HepG2 (cell line): ENCODE results near the gene CIT. TPM values are rescaled to one million over a fixed set of nuclear protein-coding genes. Genes with fewer than 3 reads are reported as not detected.

Experiments
- ATAC-seq: fragments of 200-7000 bp; cut with Tn5 transposase; 3 replicates; pipeline ENCODE4 v1.9.1; 2020; ENCODE audit warnings: mild to moderate bottlenecking, moderate library complexity
- BruUV-seq: library from RNA; stranded (reverse); fragments of 400-500 nt; replicated peaks from 2 replicates; lab custom pipeline; 2021; lab: Mats Ljungman, UMichigan
- CTCF ChIA-PET: fragments of 300-600 bp; formaldehyde crosslinking; extraction: SDS; loops from one replicate; lab custom pipeline; 2021; ENCODE audit warnings: low total read pairs, inconsistent platforms, low intra/inter-chr PET ratio; lab: Yijun Ruan, JAX
- POLR2A ChIA-PET: fragments of 350-600 bp; sonication (Branson Sonifier 250); formaldehyde crosslinking; loops from one replicate; lab custom pipeline; 2020; ENCODE audit warnings: antibody characterized with exemption, inconsistent platforms; lab: Yijun Ruan, JAX
- DNase-seq: peaks from one replicate; pipeline ENCODE4 v3.0.0-alpha.2; 2015; ENCODE audit warnings: low spot score
- FAIRE-seq: peaks from 3 replicates; lab custom pipeline; 2011; peaks lifted over from hg19 to GRCh38; lab: Jason Lieb, UNC
- H2AFZ ChIP-seq: one replicate; pipeline ENCODE4 v1.6.1; 2011; ENCODE audit warnings: low read length, inconsistent platforms
- H3K27ac ChIP-seq: fragments of 300-600 bp; 3 replicates; pipeline ENCODE4 v1.8.0; 2011; ENCODE audit warnings: mixed run types, mild to moderate bottlenecking, mixed read lengths, low read length, inconsistent platforms; ENCODE audit not compliant: insufficient read depth; ENCODE audit errors: extremely low read length
- H3K27me3 ChIP-seq, 2 experiments: fragments of 200-600 bp in 1 of 2; 2 replicates in 1 of 2; 3 replicates in 1 of 2; pipeline versions ENCODE4 v1.6.0 to v1.8.0; 2011; ENCODE audit warnings: low read length in 2 of 2, mild to moderate bottlenecking in 2 of 2, moderate library complexity in 2 of 2, inconsistent platforms in 1 of 2; ENCODE audit not compliant: insufficient read depth in 2 of 2, control insufficient read depth in 1 of 2
- H3K36me3 ChIP-seq, 2 experiments: fragments of 200-600 bp in 1 of 2; replicated peaks in 1 of 2; 2 replicates in 1 of 2; 3 replicates in 1 of 2; pipeline versions ENCODE4 v1.5.1 to v1.8.0; 2011; ENCODE audit warnings: low read length in 2 of 2, inconsistent platforms in 1 of 2; ENCODE audit not compliant: insufficient read depth in 2 of 2, control insufficient read depth in 1 of 2
- H3K4me1 ChIP-seq: 2 replicates; pipeline ENCODE4 v1.5.1; 2012; ENCODE audit warnings: low read length, inconsistent platforms; ENCODE audit not compliant: insufficient read depth
- H3K4me2 ChIP-seq: 2 replicates; pipeline ENCODE4 v1.6.0; 2011; ENCODE audit warnings: low read depth, low read length, inconsistent platforms
- H3K4me3 ChIP-seq, 3 experiments: fragments of 200-600 bp in 1 of 3; sonication (generic), shearing (Covaris generic) in 1 of 3; replicated peaks in 1 of 3; 2 replicates each; pipeline ENCODE4 v1.5.1; 2011 to 2016; ENCODE audit warnings: low read length in 3 of 3, inconsistent platforms in 2 of 3, low read depth in 2 of 3, mild to moderate bottlenecking in 2 of 3, control low read depth in 1 of 3, mixed read lengths in 1 of 3; ENCODE audit not compliant: insufficient read depth in 1 of 3
- H3K79me2 ChIP-seq: one replicate; pipeline ENCODE4 v1.6.1; 2011; ENCODE audit warnings: low read length, inconsistent platforms; ENCODE audit not compliant: insufficient read depth
- H3K9ac ChIP-seq: 2 replicates; pipeline ENCODE4 v1.6.0; 2011; ENCODE audit warnings: mild to moderate bottlenecking, low read depth, low read length, inconsistent platforms; ENCODE audit not compliant: insufficient read depth
- H3K9me3 ChIP-seq: 2 replicates; pipeline ENCODE4 v1.5.1; 2012; ENCODE audit warnings: mild to moderate bottlenecking, low read length
- H4K20me1 ChIP-seq: 2 replicates; pipeline ENCODE4 v1.6.0; 2011; ENCODE audit warnings: inconsistent platforms, mild to moderate bottlenecking, low read length, moderate library complexity; ENCODE audit not compliant: insufficient read depth
- ARID2 ChIP-seq: sonication (generic); formaldehyde crosslinking; IDR thresholded peaks from 2 replicates; pipeline ENCODE4 v1.8.1; 2022; ENCODE audit warnings: mild to moderate bottlenecking, missing genetic modification reagents, borderline replicate concordance
- BRCA1 ChIP-seq: sonication (generic); formaldehyde crosslinking; IDR thresholded peaks from 2 replicates; pipeline ENCODE4 v1.4.0; 2020; ENCODE audit warnings: missing genetic modification reagents
- FIP1L1 ChIP-seq: fragments of 200-400 bp; formaldehyde crosslinking; IDR thresholded peaks from 2 replicates; pipeline ENCODE4 v1.6.1; 2018; ENCODE audit warnings: low read depth, mild to moderate bottlenecking, low read length, moderate library complexity, borderline replicate concordance; ENCODE audit not compliant: insufficient read depth
- HOMEZ ChIP-seq: IDR thresholded peaks from 2 replicates; pipeline ENCODE4 v1.6.1; 2016; ENCODE audit warnings: low read depth
- ISX ChIP-seq: sonication (generic); formaldehyde crosslinking; conservative IDR thresholded peaks from 2 replicates; pipeline ENCODE4 v1.5.0; 2020; ENCODE audit warnings: missing genetic modification reagents
- KMT2A ChIP-seq: sonication (generic); formaldehyde crosslinking; IDR thresholded peaks from 2 replicates; pipeline ENCODE4 v1.4.0; 2020; ENCODE audit warnings: missing genetic modification reagents
- NCOA5 ChIP-seq: sonication (generic); formaldehyde crosslinking; IDR thresholded peaks from 2 replicates; pipeline ENCODE4 v1.4.0; 2020; ENCODE audit warnings: missing genetic modification reagents
- PRDM15 ChIP-seq: sonication (generic); formaldehyde crosslinking; IDR thresholded peaks from 2 replicates; pipeline ENCODE4 v1.4.0; 2020; ENCODE audit warnings: missing genetic modification reagents
- RARG ChIP-seq: sonication (generic); formaldehyde crosslinking; IDR thresholded peaks from 2 replicates; pipeline ENCODE4 v1.4.0; 2020; ENCODE audit warnings: low read depth, mild to moderate bottlenecking, missing genetic modification reagents
- SMYD3 ChIP-seq: sonication (generic); formaldehyde crosslinking; IDR thresholded peaks from 2 replicates; pipeline ENCODE4 v1.8.1; 2023; ENCODE audit warnings: mild to moderate bottlenecking, missing genetic modification reagents
- TFDP1 ChIP-seq: IDR thresholded peaks from 2 replicates; pipeline ENCODE4 v1.6.1; 2016; ENCODE audit warnings: missing compliant biosample characterization, missing genetic modification reagents, borderline replicate concordance
- ZFP1 ChIP-seq: IDR thresholded peaks from 2 replicates; pipeline ENCODE4 v1.6.1; 2016
- ZFP36 ChIP-seq: fragments of 150-350 bp; IDR thresholded peaks from 2 replicates; pipeline ENCODE4 v1.6.1; 2018; ENCODE audit warnings: borderline replicate concordance, low read length, low read depth; ENCODE audit not compliant: partially characterized antibody
- ZNF773 ChIP-seq: sonication (generic); formaldehyde crosslinking; IDR thresholded peaks from 2 replicates; pipeline ENCODE4 v1.4.0; 2020; ENCODE audit warnings: missing genetic modification reagents, borderline replicate concordance
- ZNF788 ChIP-seq: sonication (generic); formaldehyde crosslinking; IDR thresholded peaks from 2 replicates; pipeline ENCODE4 v1.5.0; 2020; ENCODE audit warnings: mild to moderate bottlenecking, missing genetic modification reagents, borderline replicate concordance
- WGBS: methylation state at CpG from one replicate; pipeline ENCODE4 v1.1.6; 2017; ENCODE audit warnings: low lambda C conversion rate; 5-methylcytosine and 5-hydroxymethylcytosine counted together
- in situ Hi-C: cut with HindIII; loops from 2 replicates; pipeline ENCODE4 v1.10.0; 2017; ENCODE audit warnings: low pct_unique_long_range_greater_than_20kb; ENCODE audit not compliant: extremely low pct_ligation_motif_present
- intact Hi-C: fragments of 100-400 bp; cut with micrococcal nuclease; formaldehyde crosslinking; loops from one replicate; pipeline ENCODE4 v1.10.0; 2022; ENCODE audit not compliant: unreplicated experiment
- polyA plus RNA-seq, 8 experiments: library from polyadenylated mRNA; depleted of rRNA in 3 of 8; stranded (reverse) in 7 of 8; unstranded in 1 of 8; fragments of >200 nt; fragmentation: Illumina TruSeq in 4 of 8; extraction: Trizol in 4 of 8; gene quantifications; 2 replicates each; pipeline versions ENCODE4 v1.2.1 to v1.2.3, GENCODE V29; 2011 to 2016; ENCODE audit warnings: low read depth in 4 of 8, missing spikeins in 1 of 8, mixed read lengths in 1 of 8; ENCODE audit not compliant: insufficient read depth in 1 of 8
- total RNA-seq, 5 experiments: library from RNA; depleted of rRNA; stranded (reverse); fragments of >200 nt; fragmentation: Illumina TruSeq; extraction: Trizol; gene quantifications; 2 replicates each; pipeline ENCODE4 v1.2.3, GENCODE V29; 2016; ENCODE audit warnings: low read depth in 1 of 5
- TF ChIP-seq, protein P1 (sequence below): sonication (generic); formaldehyde crosslinking; IDR thresholded peaks from 2 replicates; pipeline ENCODE4 v1.5.1; 2020; ENCODE audit warnings: missing genetic modification reagents, mild to moderate bottlenecking, borderline replicate concordance
- TF ChIP-seq, protein P2 (sequence below): sonication (generic); formaldehyde crosslinking; IDR thresholded peaks from 2 replicates; pipeline ENCODE4 v1.8.0; 2022; ENCODE audit warnings: missing genetic modification reagents, low read depth, mild to moderate bottlenecking, borderline replicate concordance

The CIT gene
- total and polyA plus RNA-seq, 2 of the 13 experiments (the other 11 are each of a cell fraction or from before 2014, with no cell fraction given): 7.7 to 11.7 TPM

DNA sequence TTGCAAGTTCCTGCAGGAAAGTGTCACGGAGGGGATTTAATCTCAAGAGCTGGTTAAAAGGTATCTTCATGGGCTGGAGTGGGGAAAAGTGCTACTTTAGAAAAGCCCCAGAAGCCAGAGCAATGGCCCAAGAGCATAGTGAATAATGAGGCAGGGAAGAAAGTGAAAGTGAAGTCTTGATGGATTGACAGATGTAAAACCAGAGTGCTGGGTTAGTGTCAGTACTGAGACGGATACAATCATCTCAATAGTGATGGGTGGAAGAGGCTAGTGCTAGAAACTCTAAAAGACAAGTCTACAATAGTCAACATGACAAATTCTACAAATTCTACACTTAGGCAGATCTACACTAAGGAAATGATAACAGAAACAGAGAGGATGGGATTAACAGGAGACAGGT, 68.1 kb downstream of the CIT start:
- POLR2A ChIA-PET: no interaction called here
- intact Hi-C loops: no loop called here
- TF ChIP-seq ZFP1 (CRISPR knock-in tag): no peak
- no peak for TF ChIP-seq PRDM15
- TF ChIP-seq, protein P1, sequence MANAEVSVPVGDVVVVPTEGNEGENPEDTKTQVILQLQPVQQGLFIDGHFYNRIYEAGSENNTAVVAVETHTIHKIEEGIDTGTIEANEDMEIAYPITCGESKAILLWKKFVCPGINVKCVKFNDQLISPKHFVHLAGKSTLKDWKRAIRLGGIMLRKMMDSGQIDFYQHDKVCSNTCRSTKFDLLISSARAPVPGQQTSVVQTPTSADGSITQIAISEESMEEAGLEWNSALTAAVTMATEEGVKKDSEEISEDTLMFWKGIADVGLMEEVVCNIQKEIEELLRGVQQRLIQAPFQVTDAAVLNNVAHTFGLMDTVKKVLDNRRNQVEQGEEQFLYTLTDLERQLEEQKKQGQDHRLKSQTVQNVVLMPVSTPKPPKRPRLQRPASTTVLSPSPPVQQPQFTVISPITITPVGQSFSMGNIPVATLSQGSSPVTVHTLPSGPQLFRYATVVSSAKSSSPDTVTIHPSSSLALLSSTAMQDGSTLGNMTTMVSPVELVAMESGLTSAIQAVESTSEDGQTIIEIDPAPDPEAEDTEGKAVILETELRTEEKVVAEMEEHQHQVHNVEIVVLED: no peak
- TF ChIP-seq TFDP1 (CRISPR knock-in tag): no peak
- no peak for TF ChIP-seq ZNF788
- no peak for TF ChIP-seq ISX (CRISPR knock-in tag)
- TF ChIP-seq BRCA1 (CRISPR knock-in tag): no peak
- no peak for TF ChIP-seq SMYD3 (CRISPR knock-in tag)
- TF ChIP-seq, protein P2, sequence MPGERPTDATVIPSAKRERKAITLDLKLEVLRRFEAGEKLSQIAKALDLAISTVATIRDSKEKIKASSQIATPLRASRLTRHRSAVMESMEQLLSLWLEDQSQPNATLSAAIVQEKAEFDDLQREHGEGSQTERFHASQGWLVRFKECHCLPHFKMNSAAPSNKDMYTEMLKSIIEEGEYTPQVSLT (CRISPR knock-in tag): no peak
- no peak for TF ChIP-seq ARID2 (CRISPR knock-in tag)
- TF ChIP-seq ZFP36: no peak
- TF ChIP-seq HOMEZ (CRISPR knock-in tag): no peak
- TF ChIP-seq ZNF773: no peak
- no peak for TF ChIP-seq NCOA5
- no peak for TF ChIP-seq FIP1L1
- no peak for TF ChIP-seq KMT2A (CRISPR knock-in tag)
- TF ChIP-seq RARG (CRISPR knock-in tag): no peak

More for the DNA sequence above, 68.1 kb downstream of the CIT start:
- DNase-seq: no peak
- H3K4me3 ChIP-seq: no peak overlapping the region
- no TSS peak for BruUV-seq
- CTCF ChIA-PET: no interaction called here
- no peak for FAIRE-seq
- H3K4me2 ChIP-seq: no peak overlapping the region
- H3K27me3 ChIP-seq: no peaks in the 10 kb centered on the region
- peaks cover 0 to 3% of the 10 kb centered on the region in 2 experiments; a peak in 2 of 5 replicates for H3K36me3 ChIP-seq
- H3K9me3 ChIP-seq: peaks cover 5% of the 10 kb centered on the region; the same call in 1 of the 2 replicates
- no peaks in the 10 kb centered on the region for H4K20me1 ChIP-seq
- no peak for ATAC-seq
- no peak overlapping the region for H3K9ac ChIP-seq
- in situ Hi-C loops: no loop called here
- peaks cover 8% of the 10 kb centered on the region; the same call in 1 of the 2 replicates for H3K4me1 ChIP-seq
- H3K27ac ChIP-seq: no peak overlapping the region
- no peak overlapping the region for H2AFZ ChIP-seq
- no peaks in the 10 kb centered on the region for H3K79me2 ChIP-seq
- 98% methylated on average over 2 of the region's 2 CpGs for WGBS
